Activated naive CD8-positive, alpha-beta T cell treated with anti-CD3 and anti-CD28 coated beads for 36 hours (primary cell): ENCODE measurements around the gene TBC1D5. TPM values are rescaled to one million over a fixed set of nuclear protein-coding genes. Genes with fewer than 3 reads are reported as not detected.

Experiments used
- DNase-seq: peaks from one replicate; pipeline ENCODE4 v3.0.0; 2021
- H3K27ac Mint-ChIP-seq: one replicate; pipeline ENCODE4 v1.8.0; 2022; ENCODE audit warnings: mild to moderate bottlenecking, moderate library complexity, mixed read lengths
- H3K27me3 Mint-ChIP-seq: one replicate; pipeline ENCODE4 v1.8.0; 2022; ENCODE audit warnings: mild to moderate bottlenecking, mixed read lengths
- H3K36me3 Mint-ChIP-seq: one replicate; pipeline ENCODE4 v1.8.0; 2021; ENCODE audit warnings: mild to moderate bottlenecking, mixed read lengths
- H3K4me1 Mint-ChIP-seq: one replicate; pipeline ENCODE4 v1.8.0; 2021; ENCODE audit warnings: mixed read lengths
- H3K4me3 Mint-ChIP-seq: one replicate; pipeline ENCODE4 v1.8.0; 2022; ENCODE audit warnings: mild to moderate bottlenecking, moderate library complexity, mixed read lengths
- H3K9me3 Mint-ChIP-seq: one replicate; pipeline ENCODE4 v1.8.0; 2022; ENCODE audit warnings: mixed read lengths
- total RNA-seq, 2 experiments: library from RNA; stranded (reverse); gene quantifications; one replicate each; pipeline ENCODE4 v1.2.3, GENCODE V29; 2021

The TBC1D5 gene
- total RNA-seq, 2 experiments from 2014 or later = 43.7 to 48.5 TPM

DNA sequence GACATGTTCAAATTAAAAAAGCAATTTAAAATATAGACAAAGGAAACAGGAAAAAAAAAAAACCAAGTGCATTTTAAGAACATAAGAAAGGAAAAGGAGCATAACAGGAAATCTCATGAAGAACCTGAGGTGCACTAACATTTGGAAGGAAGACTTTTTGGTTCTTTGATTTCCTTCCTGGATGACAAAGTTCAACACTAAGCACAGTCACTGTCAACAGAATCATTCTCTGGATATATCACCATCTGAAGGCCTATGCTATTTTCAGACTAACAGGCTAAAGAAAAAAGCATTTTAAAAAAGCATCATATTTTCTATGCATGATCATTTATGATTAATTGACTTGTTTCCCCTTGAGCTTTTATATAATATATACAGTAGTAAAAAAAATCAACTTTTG lies 508.0 kb downstream of the TBC1D5 start:
- H3K4me1 Mint-ChIP-seq = peaks cover 28% of the 10 kb centered on the region
- no peak overlapping the region for H3K4me3 Mint-ChIP-seq
- H3K27ac Mint-ChIP-seq = no peak overlapping the region
- no peak for DNase-seq
- no peaks in the 10 kb centered on the region for H3K36me3 Mint-ChIP-seq
- no peaks in the 10 kb centered on the region for H3K27me3 Mint-ChIP-seq
- H3K9me3 Mint-ChIP-seq = no peaks in the 10 kb centered on the region

DNA sequence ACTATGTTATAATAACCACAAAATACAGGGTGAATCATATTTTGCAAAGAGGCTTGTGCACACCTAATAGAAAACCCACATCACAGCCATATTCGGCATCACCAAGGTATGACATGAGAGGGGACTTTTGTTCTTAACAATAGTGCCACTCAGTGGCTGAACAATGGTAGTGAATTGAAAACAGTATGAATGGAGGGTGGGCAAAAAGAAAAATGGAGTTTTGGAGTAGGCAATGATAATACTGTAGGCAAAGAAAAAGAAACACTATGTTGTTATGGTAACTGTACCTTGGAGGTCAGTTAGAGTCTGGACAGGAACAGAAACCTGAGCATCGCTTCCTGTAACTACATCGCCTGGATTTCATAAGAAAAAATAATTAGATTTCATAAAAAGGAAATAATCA lies 509.0 kb downstream of the TBC1D5 start:
- Mint-ChIP-seq H3K9me3 (no peaks in the 10 kb centered on the region), H3K4me3 (no peak overlapping the region), H3K4me1 (peaks cover 28% of the 10 kb centered on the region), H3K27me3 (no peaks in the 10 kb centered on the region), H3K36me3 (no peaks in the 10 kb centered on the region), H3K27ac (no peak overlapping the region)
- peak; percentile 8 for DNase-seq

DNA sequence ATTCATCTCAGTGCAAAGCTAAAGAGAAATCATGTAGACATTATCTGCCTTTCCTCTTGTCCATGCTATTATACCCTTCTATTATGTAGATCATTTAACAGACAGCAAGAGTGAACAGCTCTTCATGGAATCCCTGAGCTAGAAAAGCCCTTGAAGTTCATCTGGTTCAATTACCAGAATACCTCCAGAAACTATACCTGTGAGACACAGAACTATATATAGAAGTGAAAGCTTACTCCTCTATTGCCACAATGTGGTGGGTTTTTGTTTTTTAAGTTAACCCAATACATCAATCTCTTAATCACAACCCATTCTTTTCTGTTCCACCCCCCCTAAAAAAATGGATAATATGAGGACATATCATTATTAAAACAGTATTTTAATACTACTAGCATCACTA lies 510.0 kb downstream of the TBC1D5 start:
- H3K4me3 Mint-ChIP-seq = no peak overlapping the region
- peaks cover 28% of the 10 kb centered on the region for H3K4me1 Mint-ChIP-seq
- H3K36me3 Mint-ChIP-seq = no peaks in the 10 kb centered on the region
- no peaks in the 10 kb centered on the region for H3K27me3 Mint-ChIP-seq
- no peak overlapping the region for H3K27ac Mint-ChIP-seq
- no peak for DNase-seq
- H3K9me3 Mint-ChIP-seq = no peaks in the 10 kb centered on the region

DNA sequence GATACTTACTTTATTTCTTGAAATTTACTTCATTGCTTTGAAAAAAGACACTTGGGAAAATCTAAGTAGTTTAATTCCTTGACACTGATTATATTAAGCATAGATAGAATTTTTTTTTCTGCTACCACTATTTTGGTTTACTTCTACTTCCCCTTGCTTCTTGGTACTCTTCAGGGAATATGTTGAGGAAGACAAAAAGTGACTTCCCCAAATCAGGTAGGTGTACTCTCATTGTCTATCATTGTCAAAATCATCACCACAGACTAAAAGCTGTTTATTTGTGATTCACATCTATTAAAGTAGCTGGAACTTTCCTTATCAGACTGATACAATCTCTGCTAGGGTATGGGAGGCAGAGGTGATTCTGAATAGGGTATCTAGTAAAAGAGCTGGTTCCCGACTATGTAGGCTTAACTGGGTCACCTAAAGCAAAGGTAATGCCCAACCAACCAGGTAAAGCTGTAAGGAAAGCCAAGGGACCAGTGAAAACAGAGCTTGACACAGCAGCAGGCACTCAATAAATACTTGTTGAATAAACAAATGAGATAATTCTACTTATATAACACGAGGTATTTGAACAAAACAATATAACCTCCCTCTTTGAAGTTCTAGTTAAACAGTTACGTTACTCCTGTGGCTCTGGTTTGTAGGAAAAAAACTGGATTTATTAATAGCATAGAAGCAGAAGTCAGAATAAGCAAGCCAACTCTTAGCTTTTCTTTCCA lies 510.7 kb downstream of the TBC1D5 start:
- no peak overlapping the region for H3K4me3 Mint-ChIP-seq
- peaks cover 28% of the 10 kb centered on the region for H3K4me1 Mint-ChIP-seq
- H3K9me3 Mint-ChIP-seq = no peaks in the 10 kb centered on the region
- H3K27me3 Mint-ChIP-seq = no peaks in the 10 kb centered on the region
- no peaks in the 10 kb centered on the region for H3K36me3 Mint-ChIP-seq
- H3K27ac Mint-ChIP-seq = no peak overlapping the region
- no peak for DNase-seq

DNA sequence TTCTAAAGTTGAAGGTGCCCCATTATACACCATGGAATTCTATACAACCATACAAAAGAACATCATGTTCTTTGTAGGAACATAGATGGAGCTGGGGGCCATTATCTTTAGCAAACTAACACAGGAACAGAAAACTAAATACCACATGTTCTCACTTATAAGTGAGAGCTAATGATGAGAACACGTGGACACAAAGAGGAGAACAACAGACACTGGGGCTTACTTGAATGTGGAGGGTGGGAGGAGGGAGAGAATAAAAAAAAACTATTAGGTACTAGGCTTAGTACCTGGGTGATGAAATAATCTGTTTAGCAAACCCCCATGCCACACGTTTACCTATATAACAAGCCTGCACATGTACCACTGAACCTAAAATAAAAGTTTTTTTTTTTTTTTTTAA lies 515.0 kb downstream of the TBC1D5 start:
- no peak overlapping the region for H3K27ac Mint-ChIP-seq
- DNase-seq = no peak
- no peak overlapping the region for H3K4me3 Mint-ChIP-seq
- peaks cover 5% of the 10 kb centered on the region for H3K4me1 Mint-ChIP-seq
- H3K36me3 Mint-ChIP-seq = peaks cover 4% of the 10 kb centered on the region
- peaks cover 1% of the 10 kb centered on the region for H3K9me3 Mint-ChIP-seq
- H3K27me3 Mint-ChIP-seq = no peaks in the 10 kb centered on the region

DNA sequence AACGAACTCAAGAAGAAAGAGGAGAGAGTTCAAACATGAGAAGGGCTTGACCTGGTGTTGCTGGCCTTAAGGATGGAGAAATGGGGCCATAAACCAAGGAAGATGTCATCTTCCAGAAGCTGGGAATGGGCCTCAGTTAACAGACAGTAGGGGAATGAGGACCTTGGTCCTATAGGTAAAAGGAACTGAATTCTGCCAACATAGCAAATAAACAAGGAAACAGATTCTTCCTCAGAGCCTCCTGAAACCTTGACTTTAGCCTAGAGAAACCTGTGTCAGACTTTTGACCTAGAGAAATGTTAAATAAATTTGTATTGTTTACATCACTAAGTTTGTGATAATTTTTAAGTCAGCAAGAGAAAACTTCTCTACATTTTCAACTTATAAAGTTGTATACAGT lies 520.9 kb downstream of the TBC1D5 start:
- Mint-ChIP-seq H3K9me3 (peaks cover 8% of the 10 kb centered on the region), H3K27ac (no peak overlapping the region), H3K4me1 (peaks cover 2% of the 10 kb centered on the region), H3K36me3 (peaks cover 35% of the 10 kb centered on the region), H3K27me3 (no peaks in the 10 kb centered on the region), H3K4me3 (no peak overlapping the region)
- no peak for DNase-seq

DNA sequence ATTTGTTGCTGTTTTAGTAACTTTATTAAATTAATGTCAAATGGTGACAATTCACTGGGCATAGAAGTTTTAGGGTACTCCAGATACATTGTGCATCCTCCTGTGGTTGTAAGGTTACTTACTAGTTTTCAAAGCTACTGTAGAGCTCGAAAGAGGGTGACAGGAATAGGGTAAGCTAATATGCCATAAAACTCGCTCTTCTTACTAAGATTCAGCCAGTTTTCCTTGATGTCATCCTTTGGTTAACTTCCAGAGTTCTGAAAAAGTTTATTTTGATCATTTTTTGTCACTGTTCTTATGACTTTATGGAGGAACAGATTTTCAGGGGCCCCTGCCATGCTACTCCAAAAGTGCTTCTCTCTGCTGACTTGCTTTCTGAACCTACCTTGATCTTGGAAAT lies 522.8 kb downstream of the TBC1D5 start:
- Mint-ChIP-seq H3K27me3 (no peaks in the 10 kb centered on the region), H3K4me3 (no peak overlapping the region), H3K36me3 (peaks cover 35% of the 10 kb centered on the region), H3K4me1 (peaks cover 2% of the 10 kb centered on the region), H3K27ac (no peak overlapping the region), H3K9me3 (peaks cover 8% of the 10 kb centered on the region)
- no peak for DNase-seq

DNA sequence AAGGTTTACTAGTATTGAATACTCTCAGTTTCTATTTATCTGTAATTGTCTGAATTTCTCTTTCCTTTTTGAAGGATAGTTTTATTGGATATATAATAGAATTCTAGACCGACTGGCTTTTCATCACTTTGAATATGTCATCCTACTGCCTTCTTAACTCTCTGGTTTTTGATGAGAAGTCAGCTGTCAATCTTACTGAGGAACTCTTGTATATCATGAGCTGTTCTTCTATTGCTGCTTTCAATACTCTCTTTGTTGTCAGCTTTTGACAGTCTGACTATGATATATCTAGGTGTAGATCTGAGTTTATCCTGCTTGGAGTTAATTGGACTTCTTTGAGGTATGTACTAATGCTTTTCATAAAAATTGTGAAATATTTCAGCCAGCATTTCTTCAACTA lies 523.8 kb downstream of the TBC1D5 start:
- peaks cover 35% of the 10 kb centered on the region for H3K36me3 Mint-ChIP-seq

DNA sequence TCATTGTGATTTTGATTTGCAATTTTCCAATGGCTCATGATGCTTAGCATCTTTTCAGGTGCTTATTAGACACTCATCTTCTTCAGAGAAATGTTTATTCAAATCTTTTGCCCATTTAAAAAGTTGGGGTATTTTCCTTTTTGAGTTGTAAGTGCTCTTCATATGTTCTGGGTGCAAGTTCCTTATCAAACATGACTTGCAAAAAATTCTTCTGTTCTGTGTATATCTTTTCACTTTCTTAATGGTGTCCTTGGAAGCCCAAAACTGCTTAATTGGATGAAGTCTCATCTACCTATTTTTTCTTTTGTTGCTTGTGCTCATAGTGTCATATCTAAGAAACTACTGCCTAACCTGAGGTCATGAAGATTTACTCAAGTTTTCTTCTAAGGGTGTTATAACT lies 524.8 kb downstream of the TBC1D5 start:
- Mint-ChIP-seq H3K4me1 (peaks cover 2% of the 10 kb centered on the region), H3K27ac (no peak overlapping the region)

More for the DNA sequence above, 523.8 kb downstream of the TBC1D5 start:
- Mint-ChIP-seq H3K27ac (no peak overlapping the region), H3K27me3 (no peaks in the 10 kb centered on the region), H3K4me3 (no peak overlapping the region), H3K9me3 (peaks cover 8% of the 10 kb centered on the region), H3K4me1 (peaks cover 2% of the 10 kb centered on the region)
- no peak for DNase-seq

DNA sequence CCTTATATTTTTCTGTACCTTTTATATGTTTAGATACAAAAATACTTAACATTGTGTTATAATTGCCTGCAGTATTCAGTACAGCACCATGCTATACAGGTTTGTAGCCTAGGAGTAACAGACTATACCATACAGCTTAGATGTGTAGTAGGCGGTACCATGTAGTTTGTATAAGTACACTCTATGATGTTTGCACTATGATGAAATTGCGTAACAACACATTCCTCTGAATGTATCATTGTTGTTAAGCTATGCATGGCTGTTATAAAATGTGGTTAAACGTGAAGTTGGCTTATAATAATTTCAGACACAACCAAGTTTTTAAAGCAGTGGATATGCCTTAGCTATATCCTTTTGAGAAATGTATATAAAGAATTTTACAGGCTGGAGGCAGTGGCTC lies 529.3 kb downstream of the TBC1D5 start:
- Mint-ChIP-seq H3K4me3 (no peak overlapping the region), H3K27me3 (no peaks in the 10 kb centered on the region), H3K9me3 (no peaks in the 10 kb centered on the region), H3K36me3 (peaks cover 12% of the 10 kb centered on the region), H3K4me1 (no peaks in the 10 kb centered on the region), H3K27ac (no peak overlapping the region)
- no peak for DNase-seq

More for the DNA sequence above, 524.8 kb downstream of the TBC1D5 start:
- no peaks in the 10 kb centered on the region for H3K27me3 Mint-ChIP-seq
- no peak overlapping the region for H3K4me3 Mint-ChIP-seq
- H3K9me3 Mint-ChIP-seq = peaks cover 7% of the 10 kb centered on the region
- peaks cover 32% of the 10 kb centered on the region for H3K36me3 Mint-ChIP-seq
- no peak for DNase-seq

DNA sequence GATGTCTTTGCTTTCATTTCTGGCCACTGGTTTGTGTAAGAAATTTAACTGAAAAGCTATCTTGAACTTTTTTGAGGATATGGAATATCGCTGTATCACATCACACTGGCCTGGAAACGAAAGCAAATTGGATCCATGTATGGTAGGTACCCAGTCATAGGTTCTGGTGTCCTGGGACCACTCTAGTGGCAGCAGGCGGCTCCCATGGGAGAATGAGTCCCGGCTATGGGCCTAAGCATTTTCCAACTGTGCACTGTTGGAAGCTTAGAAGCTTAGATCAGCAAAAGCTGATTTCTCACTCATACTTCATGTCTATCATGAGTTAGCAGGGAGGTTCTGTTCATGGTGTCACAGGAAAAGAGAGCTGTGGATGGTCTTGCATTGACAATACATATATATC lies 534.5 kb downstream of the TBC1D5 start:
- Mint-ChIP-seq H3K27me3 (no peaks in the 10 kb centered on the region), H3K36me3 (peaks cover 36% of the 10 kb centered on the region), H3K4me3 (no peak overlapping the region), H3K27ac (no peak overlapping the region), H3K4me1 (no peaks in the 10 kb centered on the region), H3K9me3 (peaks cover 8% of the 10 kb centered on the region)
- DNase-seq = no peak

DNA sequence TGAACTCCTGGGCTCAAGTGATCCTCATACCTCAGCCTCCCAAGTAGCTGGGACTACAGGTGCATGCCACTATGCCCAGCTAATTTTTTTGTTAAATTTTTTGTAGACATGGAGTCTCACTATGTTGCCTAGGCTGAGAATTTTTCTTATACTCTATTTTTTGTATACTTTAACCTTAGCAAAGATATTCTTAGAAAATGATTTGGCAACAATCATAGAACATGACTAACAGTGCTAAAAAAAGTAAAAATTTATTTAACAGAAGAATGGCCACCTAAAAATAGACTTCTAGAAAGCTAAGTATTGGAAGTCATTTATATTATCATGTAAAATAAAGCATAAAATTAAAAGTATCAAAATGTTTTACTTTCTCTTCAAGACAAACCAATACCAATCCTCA lies 535.4 kb downstream of the TBC1D5 start:
- Mint-ChIP-seq H3K27ac (no peak overlapping the region), H3K27me3 (no peaks in the 10 kb centered on the region), H3K4me1 (no peaks in the 10 kb centered on the region), H3K9me3 (peaks cover 14% of the 10 kb centered on the region), H3K4me3 (no peak overlapping the region), H3K36me3 (peaks cover 46% of the 10 kb centered on the region)
- no peak for DNase-seq

DNA sequence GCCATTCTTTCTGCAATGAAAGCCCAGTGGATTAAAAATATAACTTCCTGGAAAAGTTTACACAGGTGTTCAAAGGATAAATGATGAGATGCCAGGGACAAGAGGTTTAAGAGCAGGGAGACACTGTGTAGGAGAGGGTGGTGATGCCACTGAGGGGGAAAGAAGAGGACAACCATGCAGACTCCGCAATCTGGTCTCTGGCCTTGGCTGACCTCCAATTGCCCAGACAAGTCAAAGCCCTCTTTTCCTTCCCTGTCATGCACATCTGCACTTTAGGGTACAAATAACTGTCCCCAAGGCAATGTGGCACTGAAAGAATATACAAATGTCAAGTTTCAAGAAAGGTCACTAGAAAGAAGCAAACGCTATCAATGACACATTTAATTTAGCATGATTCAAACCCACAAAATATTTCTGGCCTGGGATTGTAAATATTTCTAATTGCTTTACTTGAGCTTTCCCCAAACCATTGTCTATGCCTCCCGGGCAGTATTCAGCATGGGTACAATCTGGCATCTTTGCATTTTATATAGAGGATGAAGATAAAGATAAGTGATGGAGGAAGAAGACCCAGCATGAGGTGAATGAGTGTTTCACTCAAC lies 538.3 kb downstream of the TBC1D5 start:
- H3K27ac Mint-ChIP-seq = no peak overlapping the region
- peaks cover 18% of the 10 kb centered on the region for H3K9me3 Mint-ChIP-seq
- no peak overlapping the region for H3K4me3 Mint-ChIP-seq
- peaks cover 54% of the 10 kb centered on the region for H3K36me3 Mint-ChIP-seq
- no peaks in the 10 kb centered on the region for H3K27me3 Mint-ChIP-seq
- no peak for DNase-seq
- peaks cover 3% of the 10 kb centered on the region for H3K4me1 Mint-ChIP-seq

DNA sequence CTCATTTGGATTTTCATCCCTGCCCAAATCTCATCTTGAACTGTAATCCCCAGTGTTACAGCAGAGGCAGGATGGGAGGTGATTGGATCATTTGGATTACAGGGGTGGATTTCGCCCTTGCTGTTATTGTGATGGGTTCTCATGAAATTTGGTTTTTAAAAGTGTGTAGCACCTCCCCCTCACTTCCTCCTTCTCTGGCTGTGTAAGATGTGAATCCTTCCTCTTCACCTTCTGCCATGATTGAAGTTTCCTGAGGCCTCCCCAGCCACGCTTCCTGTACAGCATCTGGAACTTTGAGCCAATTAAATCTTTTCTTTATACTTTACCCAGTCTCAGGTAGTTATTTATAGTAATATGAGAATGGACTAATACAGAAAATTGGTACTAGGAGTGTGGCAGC lies 540.9 kb downstream of the TBC1D5 start:
- H3K27me3 Mint-ChIP-seq = no peaks in the 10 kb centered on the region
- no peak for DNase-seq
- H3K36me3 Mint-ChIP-seq = peaks cover 46% of the 10 kb centered on the region
- peaks cover 18% of the 10 kb centered on the region for H3K9me3 Mint-ChIP-seq
- no peak overlapping the region for H3K27ac Mint-ChIP-seq
- H3K4me3 Mint-ChIP-seq = no peak overlapping the region
- peaks cover 3% of the 10 kb centered on the region for H3K4me1 Mint-ChIP-seq

DNA sequence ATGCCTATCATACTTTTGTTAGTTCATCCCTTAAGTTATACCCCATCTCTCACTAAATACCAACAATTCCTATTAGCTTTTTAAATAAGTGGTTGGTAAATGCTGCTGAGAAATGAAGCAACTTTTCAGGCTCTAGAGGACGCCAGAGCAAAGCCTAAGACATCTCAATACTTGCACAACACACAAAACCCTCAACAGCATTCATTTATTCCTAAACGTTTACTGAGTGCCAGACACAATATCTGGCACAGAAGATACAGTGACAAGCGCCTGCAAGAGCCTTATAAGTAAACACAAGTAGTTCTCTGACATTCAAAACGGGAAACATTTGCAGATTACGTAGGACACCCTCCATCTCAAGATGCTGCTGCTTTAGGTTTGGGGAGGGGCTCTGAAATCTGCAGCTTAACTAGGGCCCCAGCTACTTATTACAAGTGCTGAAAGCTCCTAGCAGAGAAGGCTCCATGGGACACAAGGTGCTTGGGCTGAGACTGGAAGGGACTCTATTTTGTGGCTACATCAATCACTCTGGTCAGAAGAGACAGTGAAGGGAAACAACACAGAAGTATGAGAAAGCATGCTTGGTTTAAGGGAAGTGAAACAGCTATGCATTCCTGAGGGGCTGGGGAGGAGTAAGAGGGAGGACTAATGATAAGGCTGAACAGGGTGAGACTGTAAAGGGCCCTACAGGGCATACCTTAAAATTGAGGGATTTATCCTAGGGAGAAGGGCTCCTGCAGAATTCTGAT lies 546.4 kb downstream of the TBC1D5 start:
- no peak for DNase-seq
- Mint-ChIP-seq H3K27ac (no peak overlapping the region), H3K27me3 (no peaks in the 10 kb centered on the region), H3K4me1 (peaks cover 9% of the 10 kb centered on the region), H3K9me3 (no peaks in the 10 kb centered on the region), H3K36me3 (peaks cover 5% of the 10 kb centered on the region), H3K4me3 (no peak overlapping the region)
